Endothelial cell of umbilical vein (primary cell): ENCODE data around the gene SPG21. TPM values are rescaled to one million over a fixed set of nuclear protein-coding genes. Genes with fewer than 3 reads are reported as not detected.

ENCODE experiments used
- BruUV-seq: library from RNA; stranded (reverse); fragments of 400-500 nt; replicated peaks from 2 replicates; lab custom pipeline; 2021; lab: Mats Ljungman, UMichigan
- CTCF ChIA-PET: fragments of 300-600, 350-600 bp; sonication (Branson Sonifier 250); formaldehyde crosslinking; loops from one replicate; lab custom pipeline; 2021; ENCODE audit warnings: antibody characterized with exemption, inconsistent platforms; lab: Charles Lee
- POLR2A ChIA-PET: fragments of 300-600, 350-600 bp; sonication (Branson Sonifier 250); formaldehyde crosslinking; loops from one replicate; lab custom pipeline; 2021; ENCODE audit warnings: antibody characterized with exemption, inconsistent platforms; lab: Charles Lee
- DNase-seq: peaks from one replicate; pipeline ENCODE4 v3.0.0-alpha.2; 2011; ENCODE audit warnings: low read depth, low spot score
- FAIRE-seq: peaks from 2 replicates; lab custom pipeline; 2011; peaks lifted over from hg19 to GRCh38; lab: Jason Lieb, UNC
- H2AFZ ChIP-seq: 2 replicates; pipeline ENCODE4 v1.6.0; 2012; ENCODE audit warnings: low read depth, low read length, control low read depth, inconsistent platforms
- H3K27ac ChIP-seq: 2 replicates; pipeline ENCODE4 v1.5.1; 2011; ENCODE audit warnings: low read depth, mild to moderate bottlenecking, control low read depth, low read length, moderate library complexity; ENCODE audit not compliant: insufficient read depth
- H3K27me3 ChIP-seq, 2 experiments: 2 replicates each; pipeline versions ENCODE4 v1.6.0 to v1.6.1; 2011; ENCODE audit warnings: low read length in 2 of 2, mixed read lengths in 1 of 2; ENCODE audit not compliant: control insufficient read depth in 2 of 2, insufficient read depth in 2 of 2
- H3K36me3 ChIP-seq, 2 experiments: 2 replicates in 1 of 2; 3 replicates in 1 of 2; pipeline ENCODE4 v1.5.1; 2011; ENCODE audit warnings: low read length in 2 of 2, mild to moderate bottlenecking in 1 of 2, moderate library complexity in 1 of 2; ENCODE audit not compliant: control insufficient read depth in 2 of 2, insufficient read depth in 2 of 2; ENCODE audit errors: extremely low read depth in 1 of 2
- H3K4me1 ChIP-seq: 3 replicates; pipeline ENCODE4 v1.5.1; 2011; ENCODE audit warnings: mild to moderate bottlenecking, low read length; ENCODE audit not compliant: control insufficient read depth, insufficient read depth; ENCODE audit errors: extremely low read depth
- H3K4me2 ChIP-seq: 2 replicates; pipeline ENCODE4 v1.6.1; 2011; ENCODE audit warnings: low read length, control low read depth, mixed read lengths; ENCODE audit not compliant: insufficient read depth
- H3K4me3 ChIP-seq, 3 experiments: fragments of 200-600 bp in 1 of 3; sonication (generic), shearing (Covaris generic) in 1 of 3; replicated peaks in 1 of 3; 2 replicates each; pipeline ENCODE4 v1.5.1; 2011 to 2016; ENCODE audit warnings: control low read depth in 3 of 3, low read length in 3 of 3, mild to moderate bottlenecking in 2 of 3, inconsistent platforms in 1 of 3, low read depth in 1 of 3, moderate library complexity in 1 of 3; ENCODE audit not compliant: insufficient read depth in 1 of 3
- H3K79me2 ChIP-seq: 2 replicates; pipeline ENCODE4 v1.6.0; 2012; ENCODE audit warnings: low read length, inconsistent platforms; ENCODE audit not compliant: control insufficient read depth, insufficient read depth
- H3K9ac ChIP-seq: replicated peaks from 2 replicates; pipeline ENCODE3; 2011; ENCODE audit warnings: low read length, control low read depth; ENCODE audit not compliant: insufficient read depth; ENCODE audit errors: extremely low read depth
- H3K9me1 ChIP-seq: replicated peaks from 3 replicates; pipeline ENCODE4 v1.6.0; 2011; ENCODE audit warnings: mild to moderate bottlenecking, low read length; ENCODE audit not compliant: control insufficient read depth, insufficient read depth; ENCODE audit errors: extremely low read depth
- H3K9me3 ChIP-seq: replicated peaks from 2 replicates; pipeline ENCODE4 v1.5.1; 2012; ENCODE audit warnings: low read length, inconsistent platforms; ENCODE audit not compliant: control insufficient read depth, insufficient read depth
- H4K20me1 ChIP-seq: replicated peaks from 2 replicates; pipeline ENCODE3; 2011; ENCODE audit warnings: mild to moderate bottlenecking, low read length; ENCODE audit not compliant: control insufficient read depth, insufficient read depth; ENCODE audit errors: extremely low read depth
- CTCF ChIP-seq, 2 donors: IDR thresholded peaks; 1 replicate in 1 of 2; 2 replicates in 1 of 2; pipeline ENCODE4 v1.5.1; 2011; ENCODE audit warnings: low read length in 2 of 2, mild to moderate bottlenecking in 2 of 2, moderate library complexity in 2 of 2, control low read depth in 1 of 2, inconsistent platforms in 1 of 2, low read depth in 1 of 2; ENCODE audit not compliant: insufficient read depth in 1 of 2; ENCODE audit errors: extremely low read depth in 1 of 2
- EZH2 ChIP-seq: IDR thresholded peaks from 2 replicates; pipeline ENCODE4 v1.6.1; 2012; ENCODE audit warnings: borderline replicate concordance, low read depth, mild to moderate bottlenecking, moderate library complexity, low read length, inconsistent platforms; ENCODE audit not compliant: severe bottlenecking
- FOS ChIP-seq: IDR thresholded peaks from 2 replicates; pipeline ENCODE4 v1.6.1; 2011; ENCODE audit warnings: mild to moderate bottlenecking, low read length, moderate library complexity, borderline replicate concordance; ENCODE audit not compliant: insufficient read depth
- GATA2 ChIP-seq: IDR thresholded peaks from 2 replicates; pipeline ENCODE4 v1.7.0; 2011; ENCODE audit warnings: low read depth, mild to moderate bottlenecking, moderate library complexity, mixed read lengths, low read length; ENCODE audit not compliant: insufficient read length, insufficient read depth
- JUN ChIP-seq: IDR thresholded peaks from 2 replicates; pipeline ENCODE4 v1.6.1; 2011; ENCODE audit warnings: borderline replicate concordance, low read depth; ENCODE audit not compliant: insufficient read length, insufficient read depth
- MAX ChIP-seq: IDR thresholded peaks from 2 replicates; pipeline ENCODE4 v1.6.1; 2011; ENCODE audit not compliant: insufficient read depth, insufficient read length
- MYC ChIP-seq: IDR thresholded peaks from one replicate; pipeline ENCODE4 v1.6.1; 2011; ENCODE audit warnings: mild to moderate bottlenecking, low read depth, low read length
- POLR2A ChIP-seq: IDR thresholded peaks from 2 replicates; pipeline ENCODE4 v1.6.1; 2012; ENCODE audit warnings: low read depth, mild to moderate bottlenecking, control low read depth, low read length
- POLR2AphosphoS5 ChIP-seq: IDR thresholded peaks from 2 replicates; pipeline ENCODE4 v1.6.1; 2012; ENCODE audit warnings: low read depth, mild to moderate bottlenecking, control low read depth, low read length, moderate library complexity; ENCODE audit not compliant: insufficient read depth
- dilution Hi-C: fragments of 300-500 bp; cut with MboI; formaldehyde crosslinking; loops from one replicate; pipeline ENCODE4 v1.15.0; 2019; ENCODE audit warnings: low sequenced_read_pairs; ENCODE audit not compliant: extremely low pct_ligation_motif_present
- intact Hi-C: fragments of 100-400 bp; cut with micrococcal nuclease; formaldehyde crosslinking; loops from one replicate; pipeline ENCODE4 v1.10.0; 2022
- polyA plus RNA-seq, 4 experiments: library from polyadenylated mRNA; depleted of rRNA in 3 of 4; stranded (reverse) in 3 of 4; unstranded in 1 of 4; fragments of >200 nt; gene quantifications; 2 replicates each; pipeline versions ENCODE4 v1.2.1 to v1.2.3, GENCODE V29; 2011 to 2012; ENCODE audit warnings: missing spikeins in 1 of 4
- total RNA-seq: library from RNA; stranded (reverse); gene quantifications from 2 replicates; pipeline ENCODE4 v1.2.3, GENCODE V29; 2021

SPG21 gene
- total and polyA plus RNA-seq, 2 donors (not counting 3 experiments of a cell fraction or from before 2014, with no cell fraction given): 70.2 to 82.5 TPM

GRCh38 chr15:64997745-64998375 lies 8.1 kb upstream of the SPG21 start:
- Histone ChIP-seq H3K27me3 (no peaks in the 10 kb centered on the region), H3K9me1 (peaks cover 2% of the 10 kb centered on the region), H3K4me1 (no peaks in the 10 kb centered on the region), H3K9ac (no peak overlapping the region), H3K79me2 (no peaks in the 10 kb centered on the region), H3K4me3 (no peak overlapping the region), H3K27ac (no peak overlapping the region), H3K9me3 (no peaks in the 10 kb centered on the region), H3K36me3 (no peaks in the 10 kb centered on the region), H2AFZ (no peak overlapping the region), H4K20me1 (no peaks in the 10 kb centered on the region), H3K4me2 (no peak overlapping the region)
- dilution Hi-C loops (no loop called here), intact Hi-C loops (no loop called here)
- TF ChIP-seq EZH2: no peak
- ChIA-PET CTCF (interaction anchor here (1.0 kb wide), 1 partner anchor 21 kb away, joined by 3 read pairs; no protein-coding TSS in a partner anchor), POLR2A (no interaction called here)
- DNase-seq (no peak), FAIRE-seq (no peak)
- BruUV-seq: no TSS peak

GRCh38 chr15:64997066-64997465 lies 7.4 kb upstream of the SPG21 start:
- Histone ChIP-seq H3K27me3 (no peaks in the 10 kb centered on the region), H3K9me1 (peaks cover 2% of the 10 kb centered on the region), H3K4me1 (no peaks in the 10 kb centered on the region), H3K4me3 (no peak overlapping the region), H3K9me3 (no peaks in the 10 kb centered on the region), H4K20me1 (no peaks in the 10 kb centered on the region), H2AFZ (no peak overlapping the region), H3K4me2 (no peak overlapping the region), H3K27ac (no peak overlapping the region), H3K36me3 (no peaks in the 10 kb centered on the region), H3K79me2 (no peaks in the 10 kb centered on the region), H3K9ac (no peak overlapping the region)
- ChIA-PET CTCF (interaction anchor here (1.2 to 1.4 kb wide), 2 partner anchors 8 to 12 kb away, joined by 3 read pairs; no protein-coding TSS in a partner anchor), POLR2A (no interaction called here)
- no TSS peak for BruUV-seq
- TF ChIP-seq MAX (no peak), MYC (no peak), JUN (no peak), POLR2AphosphoS5 (no peak), GATA2 (no peak), CTCF (IDR thresholded peaks at IDR 0.05; ENCODE audit: extremely low read depth in 1 of 2, insufficient read depth in 1 of 2, low read depth in 1 of 2, low read length in 2 of 2) (no peak), FOS (no peak), EZH2 (no peak), POLR2A (no peak)
- intact Hi-C loops (no loop called here), dilution Hi-C loops (no loop called here)
- DNase-seq (no peak), FAIRE-seq (no peak)
